Measurements from ENCODE around the gene PREP. TPM values are rescaled to one million over a fixed set of nuclear protein-coding genes. Genes with fewer than 3 reads are reported as not detected.
"Not testable (repeated sequence)": the region's sequence is repeated elsewhere in the genome, so short reads cannot be mapped to it uniquely, and the experiment has no call there.

Gene PREP
- total RNA-seq, 2 donors from 2014 or later = 8.9 to 54.5 TPM

- Histone ChIP-seq H3K36me3 (no peaks in the 10 kb centered on the region), H3K27ac (no peak overlapping the region), H3K4me1 (replicated peaks) (no peaks in the 10 kb centered on the region), H3K27me3 (replicated peaks; ENCODE audit: insufficient read depth) (no peaks in the 10 kb centered on the region), H3K9me3 (no peaks in the 10 kb centered on the region), H3K4me3 (no peak overlapping the region)
- no peak for DNase-seq (ENCODE audit: low spot score)
- intact Hi-C loops (cut with DNase I) = no loop called here
- TF ChIP-seq POLR2AphosphoS5 (IDR thresholded peaks at IDR 0.05) (no peak), CTCF (IDR thresholded peaks at IDR 0.05) (no peak), POLR2A (IDR thresholded peaks at IDR 0.05) (no peak)
- WGBS = 68% methylated on average over 6 of the region's 6 CpGs
Observed at GRCh38 chr6:105253787-105254186, 149.1 kb downstream of the PREP start.

GRCh38 chr6:105251689-105252088 is 151.2 kb downstream of the PREP start:
- Histone ChIP-seq H3K36me3 (no peaks in the 10 kb centered on the region), H3K4me1 (replicated peaks) (no peaks in the 10 kb centered on the region), H3K9me3 (no peaks in the 10 kb centered on the region), H3K27ac (no peak overlapping the region), H3K27me3 (replicated peaks; ENCODE audit: insufficient read depth) (no peaks in the 10 kb centered on the region), H3K4me3 (no peak overlapping the region)
- DNase-seq (ENCODE audit: low spot score) = no peak
- intact Hi-C loops (cut with DNase I) = no loop called here
- no peak for TF ChIP-seq POLR2AphosphoS5 (IDR thresholded peaks at IDR 0.05)
- no peak for TF ChIP-seq CTCF (IDR thresholded peaks at IDR 0.05)
- no peak for TF ChIP-seq POLR2A (IDR thresholded peaks at IDR 0.05)
- 86% methylated on average over 2 of the region's 2 CpGs for WGBS

GRCh38 chr6:105250533-105250932 is 152.3 kb downstream of the PREP start:
- Histone ChIP-seq H3K27me3 (replicated peaks; ENCODE audit: insufficient read depth) (no peaks in the 10 kb centered on the region), H3K9me3 (no peaks in the 10 kb centered on the region), H3K4me1 (replicated peaks) (no peaks in the 10 kb centered on the region), H3K27ac (no peak overlapping the region), H3K4me3 (no peak overlapping the region), H3K36me3 (no peaks in the 10 kb centered on the region)
- WGBS = 78% methylated on average over 2 of the region's 2 CpGs
- intact Hi-C loops (cut with DNase I) = no loop called here
- DNase-seq (ENCODE audit: low spot score) = no peak
- TF ChIP-seq CTCF (IDR thresholded peaks at IDR 0.05) (no peak), POLR2AphosphoS5 (IDR thresholded peaks at IDR 0.05) (no peak), POLR2A (IDR thresholded peaks at IDR 0.05) (no peak)

- TF ChIP-seq POLR2A (IDR thresholded peaks at IDR 0.05) (no peak), CTCF (IDR thresholded peaks at IDR 0.05) (no peak), POLR2AphosphoS5 (IDR thresholded peaks at IDR 0.05) (no peak)
- 30% methylated on average over 2 of the region's 2 CpGs for WGBS
- intact Hi-C loops (cut with DNase I) = no loop called here
Observed at GRCh38 chr6:105243487-105243886, 159.4 kb downstream of the PREP start.

GRCh38 chr6:105235155-105235554 is 167.7 kb downstream of the PREP start:
- Histone ChIP-seq H3K4me1 (replicated peaks) (no peaks in the 10 kb centered on the region), H3K27ac (no peak overlapping the region), H3K36me3 (no peaks in the 10 kb centered on the region), H3K4me3 (no peak overlapping the region), H3K27me3 (replicated peaks; ENCODE audit: insufficient read depth) (no peaks in the 10 kb centered on the region), H3K9me3 (no peaks in the 10 kb centered on the region)
- TF ChIP-seq POLR2AphosphoS5 (IDR thresholded peaks at IDR 0.05) (no peak), CTCF (IDR thresholded peaks at IDR 0.05) (no peak), POLR2A (IDR thresholded peaks at IDR 0.05) (no peak)
- intact Hi-C loops (cut with DNase I) = no loop called here
- DNase-seq (ENCODE audit: low spot score) = no peak
- 82% methylated on average over 5 of the region's 5 CpGs for WGBS

More at GRCh38 chr6:105243487-105243886, 159.4 kb downstream of the PREP start:
- DNase-seq (ENCODE audit: low spot score) = no peak
- Histone ChIP-seq H3K27me3 (replicated peaks; ENCODE audit: insufficient read depth) (no peaks in the 10 kb centered on the region), H3K9me3 (no peaks in the 10 kb centered on the region), H3K4me3 (no peak overlapping the region), H3K36me3 (no peaks in the 10 kb centered on the region), H3K27ac (no peak overlapping the region), H3K4me1 (replicated peaks) (no peaks in the 10 kb centered on the region)

- H3K36me3 ChIP-seq; H3K9me3 ChIP-seq; H3K27me3 ChIP-seq (replicated peaks; ENCODE audit: insufficient read depth); H3K27ac ChIP-seq; DNase-seq (ENCODE audit: low spot score); H3K4me3 ChIP-seq; H3K4me1 ChIP-seq (replicated peaks); intact Hi-C loops (cut with DNase I): not testable (repeated sequence)
- WGBS = 93% methylated on average over 4 of the region's 4 CpGs
Observed at GRCh38 chr6:105231771-105232170, 171.1 kb downstream of the PREP start.
